Adrenal gland (tissue), 5 donors: ENCODE measurements around the gene PRKD1.

Experiments
- POLR2A ChIP-seq, 2 donors: fragments of 450-650 bp; IDR thresholded peaks; one replicate each; pipeline ENCODE4 v1.6.1; 2017; ENCODE audit warnings: antibody characterized with exemption in 2 of 2, mild to moderate bottlenecking in 2 of 2, moderate library complexity in 1 of 2
- TF ChIP-seq, protein P1 (sequence below), 6 experiments: fragments of 450-650 bp in 4 of 6; fragments of 200-600 bp in 2 of 6; sonication (generic) in 1 of 6; IDR thresholded peaks; 1 replicate in 5 of 6; 2 replicates in 1 of 6; pipeline versions ENCODE4 v1.5.1 to v1.8.0; 2016 to 2021; ENCODE audit warnings: antibody characterized with exemption in 6 of 6, mild to moderate bottlenecking in 2 of 6, moderate library complexity in 1 of 6
- donor health status: DM: no; HTN: no; CAD: no.

DNA sequence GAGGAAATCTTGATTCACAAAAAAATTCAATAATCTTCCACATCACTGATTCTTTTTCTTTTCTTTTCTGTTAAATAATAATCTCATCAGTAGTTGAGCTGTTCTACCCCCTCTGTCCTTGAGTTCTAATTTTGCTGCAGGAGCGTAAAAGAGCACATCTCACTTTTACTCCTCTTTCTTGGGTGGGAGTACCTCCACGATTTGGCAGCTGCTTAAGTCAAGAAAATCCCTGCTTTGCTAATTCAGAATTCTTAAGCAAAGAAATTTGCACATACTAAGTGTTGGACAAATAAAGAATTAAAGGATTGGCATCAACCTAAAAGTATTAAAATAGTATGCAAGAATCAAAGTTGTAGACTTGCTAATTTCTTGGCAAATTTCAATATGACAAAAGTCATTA lies 128.8 kb downstream of the PRKD1 start:
- TF ChIP-seq, protein P1, sequence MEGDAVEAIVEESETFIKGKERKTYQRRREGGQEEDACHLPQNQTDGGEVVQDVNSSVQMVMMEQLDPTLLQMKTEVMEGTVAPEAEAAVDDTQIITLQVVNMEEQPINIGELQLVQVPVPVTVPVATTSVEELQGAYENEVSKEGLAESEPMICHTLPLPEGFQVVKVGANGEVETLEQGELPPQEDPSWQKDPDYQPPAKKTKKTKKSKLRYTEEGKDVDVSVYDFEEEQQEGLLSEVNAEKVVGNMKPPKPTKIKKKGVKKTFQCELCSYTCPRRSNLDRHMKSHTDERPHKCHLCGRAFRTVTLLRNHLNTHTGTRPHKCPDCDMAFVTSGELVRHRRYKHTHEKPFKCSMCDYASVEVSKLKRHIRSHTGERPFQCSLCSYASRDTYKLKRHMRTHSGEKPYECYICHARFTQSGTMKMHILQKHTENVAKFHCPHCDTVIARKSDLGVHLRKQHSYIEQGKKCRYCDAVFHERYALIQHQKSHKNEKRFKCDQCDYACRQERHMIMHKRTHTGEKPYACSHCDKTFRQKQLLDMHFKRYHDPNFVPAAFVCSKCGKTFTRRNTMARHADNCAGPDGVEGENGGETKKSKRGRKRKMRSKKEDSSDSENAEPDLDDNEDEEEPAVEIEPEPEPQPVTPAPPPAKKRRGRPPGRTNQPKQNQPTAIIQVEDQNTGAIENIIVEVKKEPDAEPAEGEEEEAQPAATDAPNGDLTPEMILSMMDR (IDR thresholded peaks at IDR 0.05) = no peak
- no peak for TF ChIP-seq POLR2A (IDR thresholded peaks at IDR 0.05)
